GM21515 (cell line): ENCODE results near the gene MAGEF1.

Experiments
- ATAC-seq: cut with Tn5 transposase; IDR thresholded peaks from one replicate; pipeline ENCODE4 v1.9.1; 2021; ENCODE audit not compliant: unreplicated experiment

Gene MAGEF1

DNA sequence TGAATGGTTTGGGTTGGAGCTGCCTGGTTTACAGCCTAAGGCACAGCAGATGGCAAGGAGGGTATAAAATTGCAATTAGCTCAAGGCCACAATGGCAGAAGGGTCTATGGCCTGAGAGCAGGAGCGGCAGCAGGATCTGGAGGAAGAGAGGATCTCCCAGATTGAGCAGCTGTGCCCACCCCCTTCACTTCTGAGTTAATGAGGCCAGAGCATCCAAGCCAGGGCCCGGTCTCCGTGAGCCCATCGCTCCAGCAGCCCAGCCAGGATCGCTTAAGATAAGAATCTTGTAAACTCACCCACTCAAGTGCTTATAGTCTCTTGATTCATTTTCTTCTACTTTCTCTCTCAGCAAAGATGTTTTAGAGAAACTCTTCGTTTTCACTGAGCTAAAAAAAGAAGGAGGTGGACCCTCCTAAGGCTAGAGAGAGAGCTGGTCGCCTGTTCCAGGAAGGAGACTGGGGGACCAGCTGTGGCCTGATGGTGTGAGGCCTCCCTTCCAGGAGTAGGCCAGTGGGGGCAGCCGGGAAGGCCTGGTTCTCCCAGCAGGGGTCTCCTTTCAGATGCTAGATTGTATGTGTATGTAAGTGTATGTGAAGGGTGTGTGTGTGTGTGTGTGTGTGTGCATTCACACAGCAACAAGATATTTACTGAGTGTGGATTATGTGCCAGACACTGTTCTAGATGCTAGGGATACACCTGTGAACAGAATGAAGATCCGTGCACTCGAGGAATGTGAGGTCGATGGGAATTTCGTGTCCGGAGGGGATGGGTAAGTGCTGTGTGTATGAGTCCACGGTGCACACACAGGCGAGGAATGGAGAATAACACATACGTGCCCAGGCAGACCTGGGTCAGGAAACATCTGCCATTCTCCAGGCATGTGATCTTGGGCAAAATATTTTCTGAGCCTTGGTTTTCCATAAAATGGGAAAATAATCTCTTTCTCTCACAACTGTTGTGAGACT lies 18.6 kb downstream of the MAGEF1 start:
- ATAC-seq = no peak

DNA sequence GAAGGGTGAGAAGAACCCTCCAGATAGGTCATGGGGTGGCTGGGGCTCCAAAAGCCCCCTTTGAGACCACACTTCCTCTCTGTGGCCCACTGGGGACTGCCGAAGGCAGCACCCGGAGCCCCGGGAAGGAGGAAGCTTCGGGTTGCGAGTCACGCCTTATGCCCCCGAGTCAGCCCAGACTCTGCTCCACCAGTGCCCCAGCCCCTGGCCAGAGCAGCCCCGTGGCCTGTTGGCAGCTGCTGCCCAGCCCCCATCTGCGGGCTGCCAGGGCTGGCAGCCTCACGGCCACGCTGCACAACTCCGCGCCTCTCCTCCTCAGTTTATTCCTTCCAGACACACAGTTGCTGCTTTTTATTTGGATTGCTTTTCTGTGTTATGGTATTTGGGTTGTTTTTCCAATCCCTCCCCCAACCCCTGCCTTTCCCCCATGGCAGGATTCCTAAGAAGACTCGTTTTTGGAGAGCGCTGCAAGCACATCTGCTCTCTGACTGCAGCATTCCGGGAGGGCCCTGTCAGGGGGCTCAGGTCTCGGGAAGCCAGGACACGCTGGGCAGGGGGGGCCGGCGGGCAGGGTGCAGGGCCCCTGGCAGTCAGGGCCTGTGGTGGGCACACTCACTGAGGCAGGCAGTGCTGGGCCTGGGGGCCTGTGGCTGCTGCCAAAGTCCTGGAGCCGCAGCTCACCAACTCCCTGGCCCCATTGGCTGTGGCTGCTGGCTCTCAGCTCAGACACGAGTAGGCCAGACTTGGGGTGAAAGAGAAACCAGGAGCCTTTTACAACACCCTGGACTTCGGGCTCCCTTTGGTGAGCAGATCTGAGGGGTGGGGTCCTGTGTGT lies 20.2 kb downstream of the MAGEF1 start:
- no peak for ATAC-seq

DNA sequence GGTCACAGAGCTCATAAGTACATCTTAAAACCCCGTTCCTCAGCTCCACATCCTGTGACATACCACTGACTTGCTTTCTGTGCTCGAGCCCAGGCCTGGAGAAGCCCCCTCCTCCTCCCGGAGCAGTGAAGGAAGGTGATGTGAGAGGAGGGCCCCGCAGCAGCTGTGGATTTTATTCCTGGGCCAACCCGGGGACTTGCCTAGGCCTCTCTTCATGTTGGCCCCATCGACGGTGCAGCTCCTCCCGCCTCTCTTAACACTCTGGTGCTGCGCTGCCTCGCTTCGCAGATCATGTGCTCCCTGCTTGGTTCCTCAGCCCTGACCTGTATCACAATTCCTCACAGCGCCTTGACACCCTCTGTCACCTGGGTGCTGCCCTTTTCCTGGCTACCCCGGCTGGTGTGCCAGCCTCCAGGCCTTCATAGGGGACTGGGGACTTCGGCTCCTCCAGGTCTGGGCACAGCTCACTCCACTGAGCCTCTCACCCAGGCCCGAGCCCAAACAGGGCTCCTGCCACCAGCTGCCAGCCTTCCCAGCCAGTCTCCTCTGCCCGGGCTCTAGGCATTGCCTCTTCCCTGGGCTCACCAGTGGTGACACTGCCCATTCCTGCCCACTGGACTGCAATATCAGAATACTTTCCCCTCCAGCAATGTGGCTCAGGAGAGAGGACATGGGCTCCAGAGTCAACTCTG lies 21.5 kb downstream of the MAGEF1 start:
- no peak for ATAC-seq

DNA sequence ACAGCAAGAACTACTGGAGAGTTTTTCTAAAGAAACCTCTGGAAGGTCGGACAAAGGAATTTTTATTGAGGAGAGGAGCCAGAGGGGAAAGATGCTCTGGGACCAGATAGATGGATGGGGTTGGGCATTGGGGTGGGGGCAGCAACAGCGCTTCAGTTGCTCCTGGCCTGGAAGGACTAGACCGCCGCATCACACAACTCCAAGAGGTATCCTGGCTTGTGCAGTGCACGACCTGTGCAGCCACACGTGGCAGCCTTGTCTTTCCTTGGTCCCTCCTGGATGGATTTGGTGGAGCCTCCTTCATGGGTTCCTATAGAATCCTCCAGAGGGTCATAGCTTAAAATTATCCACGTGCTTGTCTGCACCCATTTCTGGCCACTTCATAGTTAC lies 23.0 kb downstream of the MAGEF1 start:
- ATAC-seq = no peak

DNA sequence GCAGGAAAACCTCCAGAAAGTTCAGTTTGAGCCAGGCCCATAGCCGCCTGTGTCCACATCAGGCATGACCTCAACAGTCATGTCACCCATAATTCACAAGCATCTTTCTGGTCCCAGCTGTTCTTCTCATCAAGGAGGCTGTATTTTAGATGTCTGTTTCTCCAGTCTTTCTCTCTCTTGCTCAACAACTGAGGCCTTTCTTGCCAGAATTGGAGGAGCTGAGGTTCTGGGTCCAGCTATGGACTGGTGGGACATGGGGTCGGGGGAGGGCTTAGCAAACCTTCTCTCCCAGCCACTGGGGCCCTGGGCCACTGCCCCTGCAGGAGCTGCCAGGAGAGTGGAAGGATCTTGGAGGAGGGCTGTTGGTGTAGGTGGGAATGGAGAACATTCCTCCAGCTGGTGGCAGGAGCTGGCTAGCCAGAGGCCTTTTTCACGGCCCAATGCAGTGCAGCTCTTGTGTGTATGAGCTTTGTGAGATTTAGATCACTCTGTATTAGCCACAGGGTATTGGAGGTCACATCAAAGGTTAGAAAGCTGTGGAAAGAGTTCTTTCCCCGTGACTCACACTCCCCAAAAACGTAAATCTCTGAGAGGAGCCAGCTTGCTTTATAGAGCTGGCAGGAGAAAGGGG lies 23.5 kb downstream of the MAGEF1 start:
- ATAC-seq = no peak

DNA sequence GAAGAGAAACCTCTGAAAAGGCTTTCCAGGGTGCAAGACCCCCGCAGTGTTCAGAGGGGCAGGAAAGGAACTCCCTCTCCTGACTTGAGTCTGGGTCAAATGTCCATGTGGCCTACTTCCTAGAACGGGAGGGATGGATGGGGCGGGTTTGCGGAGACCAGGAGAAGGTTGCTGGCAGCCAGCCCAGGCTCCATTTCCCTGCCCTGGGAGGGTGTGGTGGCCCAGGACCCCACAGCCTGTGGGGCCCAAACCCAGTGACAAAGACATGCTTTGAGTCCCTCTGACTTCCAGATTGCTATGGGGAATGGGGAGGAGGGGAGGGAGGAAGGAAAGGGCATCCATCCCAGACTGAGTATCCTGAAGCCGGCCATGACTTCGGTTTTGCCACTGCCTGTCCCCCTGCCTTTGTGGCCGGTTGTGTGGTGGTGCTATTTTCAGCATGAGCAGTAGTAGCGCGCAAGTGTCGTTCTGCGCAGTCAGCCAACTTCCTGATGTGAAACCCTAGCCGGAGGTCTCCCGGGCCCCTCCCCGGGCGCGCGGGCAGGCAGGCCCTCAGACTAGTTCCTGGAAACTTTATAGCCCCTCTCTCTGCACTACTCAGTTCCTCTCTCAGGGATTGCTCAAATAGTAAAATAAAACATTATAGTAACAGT lies 24.4 kb downstream of the MAGEF1 start:
- ATAC-seq = no peak

DNA sequence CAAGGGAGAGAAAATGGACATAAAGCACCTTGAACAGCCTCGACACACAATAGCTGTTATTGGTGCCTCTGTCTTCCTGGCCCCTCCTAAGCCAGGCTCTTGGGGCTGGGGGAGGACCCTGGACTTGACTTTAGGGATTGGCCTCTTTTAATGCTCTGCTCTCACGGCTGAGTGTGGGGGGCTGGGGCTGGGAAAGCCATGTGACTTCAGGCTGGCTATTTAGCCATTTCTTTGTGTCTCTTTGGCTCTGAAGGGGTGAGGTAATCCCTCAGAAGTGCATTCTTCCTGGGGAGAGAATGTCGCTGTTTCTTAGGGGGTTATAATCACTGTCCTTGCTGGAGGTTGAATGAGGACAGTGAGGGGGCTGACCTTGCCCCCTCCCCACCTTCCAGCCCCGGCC lies 26.2 kb downstream of the MAGEF1 start:
- ATAC-seq = no peak

DNA sequence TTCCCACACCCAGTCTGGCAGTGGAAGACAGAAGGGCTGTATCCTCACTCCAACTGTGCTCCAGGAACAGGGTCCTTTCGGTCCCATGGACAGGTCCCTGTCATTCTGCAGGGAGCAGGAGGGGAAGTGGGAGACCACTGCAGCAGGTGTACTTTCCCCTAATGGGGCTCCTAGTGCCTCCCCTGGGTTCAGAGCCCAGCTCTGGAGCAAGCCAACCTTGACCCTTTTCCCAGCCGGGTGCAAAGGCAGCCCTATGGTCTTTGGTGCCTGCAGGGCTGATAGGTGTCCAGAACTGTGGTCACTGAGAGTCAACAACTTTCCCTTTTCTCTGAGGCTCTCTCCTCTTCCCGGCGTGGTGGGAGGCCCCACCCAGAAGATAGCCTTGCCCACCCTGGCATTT lies 26.8 kb downstream of the MAGEF1 start:
- no peak for ATAC-seq

DNA sequence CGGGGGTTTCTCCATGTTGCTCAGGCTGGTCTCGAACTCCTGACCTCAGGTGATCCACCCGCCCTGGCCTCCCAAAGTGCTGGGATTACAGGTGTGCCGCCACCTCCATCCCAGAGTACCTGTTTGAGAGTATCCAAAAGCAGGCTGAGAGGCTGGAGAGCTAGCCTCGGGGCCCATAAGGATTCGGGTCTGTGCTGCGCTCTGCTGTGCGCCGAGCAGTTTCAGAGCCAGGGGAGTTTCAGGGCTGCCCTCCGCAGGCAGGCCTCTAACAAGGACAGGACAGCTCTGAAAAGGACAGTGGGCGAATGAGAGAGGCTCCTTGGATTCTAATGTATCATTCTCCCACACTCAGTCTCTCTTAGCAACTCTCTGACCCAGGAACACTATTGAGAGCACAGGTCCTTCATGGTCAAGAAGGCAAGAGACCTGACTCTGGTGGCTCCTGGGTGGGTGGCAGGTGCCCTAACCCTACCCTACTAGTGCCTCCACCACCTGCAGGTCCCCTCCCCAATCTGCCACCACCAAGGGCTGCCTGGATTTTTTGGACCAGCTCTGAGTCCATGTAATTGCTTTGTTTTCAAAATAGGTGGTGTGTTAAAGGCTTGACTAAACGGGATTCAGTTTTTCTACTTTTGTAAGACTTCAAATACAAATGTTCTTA lies 27.8 kb downstream of the MAGEF1 start:
- ATAC-seq = no peak

DNA sequence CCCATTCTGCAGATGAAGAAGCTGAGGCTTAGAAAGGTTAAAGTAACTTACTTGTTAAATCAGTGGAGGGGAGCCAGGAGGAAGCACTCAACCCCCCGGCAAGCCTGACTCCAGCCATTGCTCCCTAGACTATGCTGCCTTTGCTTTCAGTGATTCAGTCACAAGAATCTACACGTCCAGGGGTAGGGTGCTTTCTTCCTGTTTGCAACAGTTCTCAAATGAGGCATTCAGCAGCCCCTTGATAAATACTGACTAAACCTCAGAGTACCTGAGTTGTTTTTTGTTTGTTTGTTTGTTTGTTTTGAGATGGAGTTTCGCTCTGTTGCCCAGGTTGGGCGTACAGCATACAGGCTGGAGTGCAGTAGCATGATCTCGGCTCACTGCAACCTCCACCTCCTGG lies 28.6 kb downstream of the MAGEF1 start:
- ATAC-seq = no peak

DNA sequence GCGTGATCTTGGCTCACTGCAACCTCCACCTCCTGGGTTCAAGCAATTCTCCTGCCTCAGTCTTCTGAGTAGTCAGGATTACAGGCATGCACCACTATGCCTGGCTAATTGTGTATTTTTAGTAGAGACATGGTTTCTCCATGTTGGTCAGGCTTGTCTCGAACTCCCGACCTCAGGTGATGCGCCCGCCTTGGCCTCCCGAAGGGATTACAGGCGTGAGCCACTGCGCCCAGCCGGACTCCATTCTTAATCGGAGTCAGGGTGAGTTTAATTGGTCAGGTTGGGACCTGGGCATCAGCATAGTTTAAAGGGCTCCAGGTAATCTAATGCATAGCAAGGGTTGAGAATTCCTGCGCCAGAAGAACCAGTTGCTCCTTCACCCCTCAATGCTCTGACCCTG lies 29.2 kb downstream of the MAGEF1 start:
- no peak for ATAC-seq

DNA sequence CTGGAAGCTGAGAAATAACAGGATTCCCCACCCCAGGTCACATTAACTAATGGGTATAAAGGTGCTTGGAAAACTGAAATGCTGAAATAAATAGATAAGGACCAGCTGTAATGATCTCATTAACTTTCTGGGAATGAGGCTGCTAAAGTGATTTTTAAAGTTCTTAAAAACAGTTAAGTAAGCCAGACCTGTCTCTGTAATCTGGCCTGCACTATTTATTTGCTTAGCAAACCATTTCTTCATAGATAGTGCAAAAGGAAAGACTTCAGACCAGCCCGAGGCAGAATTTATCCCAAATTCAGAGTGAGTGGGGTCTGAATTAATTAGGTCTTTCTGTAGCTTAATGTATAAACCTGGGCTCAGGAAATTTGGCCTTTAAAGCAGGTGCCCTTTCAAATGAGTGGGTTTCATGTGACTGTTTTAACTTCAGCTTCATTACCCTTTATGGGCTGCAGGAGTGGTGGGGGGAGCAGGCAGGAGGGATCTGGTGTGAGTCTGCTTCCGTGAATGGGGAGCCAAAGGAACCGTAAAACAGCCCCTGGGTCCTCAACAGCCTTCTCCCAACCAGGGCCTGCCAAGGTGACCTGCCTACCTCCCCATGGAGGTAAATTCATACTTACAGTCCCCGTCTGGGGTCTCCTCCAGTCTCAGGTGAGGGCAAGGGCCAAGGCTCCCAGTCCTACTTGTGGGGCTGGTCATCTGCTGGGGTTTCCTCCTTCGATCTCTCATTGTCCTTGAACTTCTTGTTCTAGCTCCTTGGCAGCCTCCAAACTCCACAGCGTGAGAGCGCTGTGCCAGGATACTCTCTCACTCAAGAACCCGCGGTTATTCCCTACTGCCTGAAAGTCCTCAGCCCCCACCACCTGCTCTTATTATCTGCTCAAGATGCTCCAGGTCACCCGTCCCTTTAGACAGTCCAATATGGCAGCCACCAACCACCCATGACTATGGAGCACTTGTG lies 31.2 kb downstream of the MAGEF1 start:
- ATAC-seq = no peak

DNA sequence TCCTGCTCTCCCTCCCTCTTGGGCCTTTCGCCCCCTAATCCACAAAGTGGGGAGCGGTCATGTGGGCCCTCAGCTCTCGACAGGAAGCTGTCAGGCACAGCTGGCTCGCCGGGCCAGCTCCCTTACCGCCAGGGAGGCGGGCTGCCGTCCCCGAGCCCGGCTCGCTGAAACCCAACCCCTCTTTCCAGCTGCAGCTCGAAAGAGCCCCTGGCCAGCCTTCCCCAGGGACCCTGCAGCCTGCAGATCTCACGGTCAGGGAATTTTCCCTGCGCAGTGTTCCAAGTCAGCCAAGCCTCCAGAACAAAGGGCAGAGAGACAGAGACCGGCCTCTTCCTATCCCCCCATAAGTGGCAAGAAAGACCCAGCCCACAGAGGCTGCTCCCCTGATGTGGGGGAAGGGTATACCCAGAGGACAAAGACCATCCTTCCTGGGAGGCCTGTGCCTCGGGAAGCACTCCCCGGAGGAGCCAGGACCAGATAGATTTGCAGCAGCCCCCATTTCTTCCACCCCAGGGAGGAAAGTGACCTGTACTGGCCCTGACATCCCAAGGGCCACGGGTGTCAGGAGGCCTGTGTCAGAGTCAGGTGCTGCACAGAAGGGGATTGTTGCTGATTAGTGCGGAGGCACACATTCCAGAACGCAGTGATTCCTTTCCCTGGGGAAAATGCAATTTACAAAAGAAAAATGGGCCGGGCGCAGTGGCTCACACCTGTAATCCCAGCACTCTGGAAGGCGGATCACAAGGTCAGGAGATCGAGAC lies 32.6 kb downstream of the MAGEF1 start:
- no peak for ATAC-seq

DNA sequence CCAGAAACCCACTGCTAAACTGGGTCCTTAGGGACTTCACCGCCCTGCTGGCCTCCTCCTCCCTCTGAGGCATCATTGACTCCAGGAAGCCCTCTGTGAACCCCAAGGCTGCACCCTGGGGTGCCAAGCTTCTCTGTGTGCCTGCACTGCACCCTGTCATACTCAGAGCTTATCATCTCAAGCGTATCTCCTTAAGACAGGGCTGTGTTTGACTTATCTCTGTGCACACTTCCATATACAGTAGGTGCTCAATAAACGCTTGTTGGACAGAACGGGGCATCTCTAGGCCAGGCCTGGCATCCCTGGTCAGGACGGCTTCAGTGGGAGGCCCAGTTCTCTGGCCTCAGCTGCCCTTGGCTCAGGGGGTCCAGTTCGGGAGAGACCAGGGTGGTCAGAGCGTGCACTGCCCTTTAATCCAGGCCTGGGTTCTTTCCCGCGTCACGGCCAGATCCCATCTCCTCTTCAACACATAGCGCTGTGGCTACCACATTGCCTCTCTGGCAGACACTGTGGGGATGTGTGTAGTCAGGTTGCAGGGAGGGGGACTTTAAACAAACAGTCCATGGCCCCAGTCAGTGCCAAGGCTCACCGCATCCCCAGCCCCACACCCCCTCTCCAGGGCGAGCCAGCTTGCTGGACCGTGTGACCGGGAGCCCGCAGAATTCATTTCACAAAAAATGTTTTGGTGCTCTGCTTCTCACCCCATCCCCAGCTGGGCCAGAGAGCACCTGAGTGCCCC lies 33.4 kb downstream of the MAGEF1 start:
- ATAC-seq = no peak

DNA sequence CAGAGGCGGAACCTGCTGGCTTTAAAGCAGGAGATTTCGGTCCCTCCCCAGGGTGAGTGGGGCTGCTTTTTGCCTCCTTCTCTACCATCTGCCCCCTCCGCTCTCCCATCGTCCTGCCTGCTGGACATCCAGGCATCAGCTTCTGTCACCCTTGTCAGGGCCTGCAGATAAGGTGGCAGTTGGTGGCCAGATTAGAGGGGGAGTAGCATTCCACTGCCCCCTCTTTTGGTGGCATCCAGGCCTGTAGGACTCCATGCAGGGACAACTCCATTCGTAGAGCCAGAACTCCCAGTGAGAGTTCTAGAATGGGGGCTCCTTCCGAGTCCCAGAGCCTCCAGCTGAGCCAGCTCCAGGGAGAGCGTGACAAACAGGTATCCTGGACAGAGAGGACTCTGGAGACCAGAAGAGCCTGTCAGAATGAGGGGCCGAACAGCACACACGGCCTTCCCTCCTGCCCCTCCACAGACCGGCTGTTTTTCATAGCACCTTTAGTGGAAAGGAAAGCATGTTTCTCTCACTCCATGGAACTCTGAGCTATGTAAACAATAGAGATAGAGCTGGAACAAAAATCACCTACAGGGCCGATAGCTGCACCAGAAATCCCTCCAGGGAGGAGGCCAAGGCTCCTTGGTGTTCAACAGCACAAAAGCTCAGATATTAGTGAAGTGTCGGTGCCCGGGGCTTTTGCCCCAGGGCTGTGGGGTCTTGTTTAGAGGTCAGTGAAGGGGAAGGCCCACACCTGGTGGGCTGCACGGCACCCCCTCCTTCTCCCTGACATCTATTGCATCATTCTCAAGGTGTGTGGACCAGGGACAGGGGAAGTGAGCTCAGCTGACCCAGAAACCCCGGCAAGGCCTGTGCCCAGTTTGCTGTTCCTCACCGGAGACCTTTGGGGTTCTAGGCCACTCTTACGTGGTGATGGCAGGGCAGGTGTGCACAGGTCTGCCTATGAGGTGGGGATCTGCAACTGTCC lies 34.2 kb downstream of the MAGEF1 start:
- no peak for ATAC-seq

DNA sequence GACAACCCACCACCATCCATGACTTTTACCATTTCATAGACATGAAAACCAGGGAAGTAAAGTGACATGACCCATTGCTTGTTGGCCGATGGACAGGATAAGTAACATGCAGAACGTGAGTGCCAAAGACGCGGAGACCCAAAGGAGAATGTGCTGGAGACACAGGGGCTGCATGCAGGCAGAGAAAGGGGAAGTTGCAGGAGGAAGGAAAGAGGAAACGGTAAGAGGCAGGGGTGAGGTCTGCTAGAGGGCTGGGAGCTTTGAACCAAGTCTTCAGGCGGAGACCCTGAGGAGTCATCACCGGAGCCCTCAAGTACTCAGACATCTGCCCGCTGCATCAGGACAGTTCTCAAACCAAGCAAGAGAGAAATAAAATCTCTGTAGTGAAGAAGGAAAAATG lies 34.9 kb downstream of the MAGEF1 start:
- no peak for ATAC-seq
